GM06990 (cell line): Measurements from ENCODE around the gene HOXA1.

Experiments used
- DNase-seq: peaks from one replicate; pipeline ENCODE4 v3.0.0-alpha.2; 2011; ENCODE audit not compliant: insufficient read length; ENCODE audit errors: extremely low read depth
- H3K27me3 ChIP-seq: replicated peaks from 2 replicates; pipeline ENCODE4 v1.6.0; 2011; ENCODE audit warnings: low read length; ENCODE audit not compliant: control insufficient read depth, insufficient read depth
- H3K36me3 ChIP-seq: 2 replicates; pipeline ENCODE4 v1.5.1; 2011; ENCODE audit warnings: low read length; ENCODE audit not compliant: control insufficient read depth, insufficient read depth
- H3K4me3 ChIP-seq: replicated peaks from 2 replicates; pipeline ENCODE4 v1.5.1; 2011; ENCODE audit warnings: low read depth, mild to moderate bottlenecking, control low read depth, low read length
- TF ChIP-seq, protein P1 (sequence below): IDR thresholded peaks from 2 replicates; pipeline ENCODE4 v1.5.1; 2011; ENCODE audit warnings: low read length, control low read depth, mild to moderate bottlenecking, inconsistent platforms; ENCODE audit not compliant: insufficient read depth, poor library complexity, severe bottlenecking

HOXA1 gene

DNA sequence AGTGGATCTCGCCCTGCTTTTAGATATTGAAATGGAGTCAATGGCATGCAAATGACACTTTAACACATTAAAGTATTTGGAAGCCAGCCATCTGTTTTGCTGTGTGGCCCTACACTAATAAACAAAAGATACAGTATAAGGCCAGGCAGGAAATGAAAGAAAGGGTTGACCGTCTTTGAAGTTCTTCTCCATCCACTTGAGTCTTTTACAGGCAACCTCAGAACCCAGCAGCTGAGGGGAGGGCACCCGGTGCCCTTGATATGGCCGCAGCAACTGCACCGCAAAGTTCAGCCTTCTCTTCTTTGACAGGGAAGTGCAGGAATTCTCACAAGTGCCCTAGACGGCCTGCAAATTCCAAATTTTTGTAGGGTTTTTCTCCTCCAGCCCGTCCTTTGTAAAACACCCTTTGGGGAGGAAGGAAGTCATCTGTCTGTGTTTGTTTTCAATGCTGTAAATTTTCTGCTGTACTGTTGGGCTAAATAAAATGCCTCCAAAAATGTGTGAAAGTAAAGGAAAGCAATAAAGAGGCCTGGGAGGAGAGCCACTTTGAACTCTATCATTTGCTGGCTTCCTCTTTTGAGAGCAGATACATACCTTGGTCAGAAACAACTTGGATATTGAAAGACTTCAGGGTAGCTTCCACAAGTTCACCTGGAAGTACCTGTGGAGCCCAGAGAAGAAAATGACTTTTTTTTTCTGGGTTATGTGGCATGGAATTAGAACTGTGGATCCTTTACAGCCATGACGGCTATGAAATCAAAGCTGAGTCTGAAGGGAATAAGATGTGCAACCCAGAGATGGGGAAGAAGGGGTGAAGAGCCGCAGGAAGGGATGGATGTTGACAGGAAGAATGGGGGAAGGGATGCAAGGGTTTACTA is 3.6 kb downstream of the HOXA1 start:
- DNase-seq = no peak
- TF ChIP-seq, protein P1, sequence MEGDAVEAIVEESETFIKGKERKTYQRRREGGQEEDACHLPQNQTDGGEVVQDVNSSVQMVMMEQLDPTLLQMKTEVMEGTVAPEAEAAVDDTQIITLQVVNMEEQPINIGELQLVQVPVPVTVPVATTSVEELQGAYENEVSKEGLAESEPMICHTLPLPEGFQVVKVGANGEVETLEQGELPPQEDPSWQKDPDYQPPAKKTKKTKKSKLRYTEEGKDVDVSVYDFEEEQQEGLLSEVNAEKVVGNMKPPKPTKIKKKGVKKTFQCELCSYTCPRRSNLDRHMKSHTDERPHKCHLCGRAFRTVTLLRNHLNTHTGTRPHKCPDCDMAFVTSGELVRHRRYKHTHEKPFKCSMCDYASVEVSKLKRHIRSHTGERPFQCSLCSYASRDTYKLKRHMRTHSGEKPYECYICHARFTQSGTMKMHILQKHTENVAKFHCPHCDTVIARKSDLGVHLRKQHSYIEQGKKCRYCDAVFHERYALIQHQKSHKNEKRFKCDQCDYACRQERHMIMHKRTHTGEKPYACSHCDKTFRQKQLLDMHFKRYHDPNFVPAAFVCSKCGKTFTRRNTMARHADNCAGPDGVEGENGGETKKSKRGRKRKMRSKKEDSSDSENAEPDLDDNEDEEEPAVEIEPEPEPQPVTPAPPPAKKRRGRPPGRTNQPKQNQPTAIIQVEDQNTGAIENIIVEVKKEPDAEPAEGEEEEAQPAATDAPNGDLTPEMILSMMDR = no peak
- H3K27me3 ChIP-seq = no peaks in the 10 kb centered on the region

DNA sequence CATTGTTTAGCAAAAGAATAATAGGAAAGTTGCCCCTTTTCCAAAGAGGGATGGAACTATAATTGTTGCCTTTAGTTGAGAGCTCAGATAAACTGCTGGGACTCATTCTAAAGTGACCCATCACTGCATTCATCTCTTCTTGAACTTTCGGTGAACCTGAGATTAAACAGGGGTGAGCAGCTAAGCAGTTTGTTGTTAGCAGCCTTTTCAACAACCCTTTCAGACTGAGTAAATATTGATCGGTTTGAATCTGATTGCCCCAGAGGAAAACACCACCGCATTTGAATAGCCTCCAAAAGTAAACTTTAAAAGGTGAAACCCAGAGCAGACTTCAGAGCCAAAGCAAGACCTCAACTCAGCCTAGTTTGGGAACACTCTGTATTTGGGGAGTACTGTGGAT is 4.7 kb downstream of the HOXA1 start:
- H3K27me3 ChIP-seq = no peaks in the 10 kb centered on the region
- no peak for DNase-seq
- H3K4me3 ChIP-seq = no peak overlapping the region
- no peaks in the 10 kb centered on the region for H3K36me3 ChIP-seq
- TF ChIP-seq, protein P1 = no peak

More for the DNA sequence above, 3.6 kb downstream of the HOXA1 start:
- H3K36me3 ChIP-seq = no peaks in the 10 kb centered on the region
- no peak overlapping the region for H3K4me3 ChIP-seq

DNA sequence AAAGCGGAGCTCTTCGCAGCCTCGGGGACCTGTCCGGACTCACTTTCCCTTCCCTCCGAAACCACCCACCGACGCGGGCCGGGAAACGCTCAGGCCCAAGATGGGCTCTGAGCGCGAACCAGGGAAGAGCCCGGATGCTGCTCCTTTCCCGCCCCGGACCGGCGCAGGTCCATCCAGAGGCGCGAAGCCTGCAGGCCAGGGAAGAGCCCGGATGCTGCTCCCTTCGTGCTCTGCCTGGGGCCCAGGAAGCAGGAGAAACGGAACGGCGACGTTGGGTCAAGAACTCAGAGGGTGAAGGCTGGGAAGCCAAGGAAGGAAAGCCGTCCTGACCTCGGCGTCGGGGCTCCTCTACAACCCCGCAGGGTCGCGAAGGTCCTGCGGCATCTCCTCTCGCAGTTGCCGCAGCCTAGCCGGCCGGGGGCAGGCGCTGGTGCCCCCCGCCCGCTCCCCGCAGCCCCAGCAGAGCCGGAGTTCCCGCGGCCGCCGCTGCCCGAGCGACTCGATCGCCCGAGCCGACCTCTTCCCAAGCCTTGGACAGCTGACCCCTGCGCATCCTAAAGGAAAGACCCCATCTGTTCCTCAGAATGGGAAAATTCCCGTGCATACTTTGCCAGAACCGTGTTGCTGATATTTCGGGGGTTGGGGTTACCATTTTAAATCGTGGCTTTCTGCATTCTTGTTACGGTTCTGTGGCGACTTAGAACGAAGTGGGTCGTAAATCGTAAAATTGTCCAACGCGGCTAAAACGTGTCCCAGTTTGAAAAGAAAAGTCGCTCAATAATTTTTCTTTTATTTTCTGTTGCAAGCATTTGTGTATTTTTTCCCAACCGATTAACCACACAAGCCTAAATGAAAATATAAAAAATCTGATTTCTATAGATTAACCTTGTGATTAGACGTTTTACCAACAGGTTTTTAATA is 7.5 kb downstream of the HOXA1 start:
- Histone ChIP-seq H3K36me3 (no peaks in the 10 kb centered on the region), H3K4me3 (no peak overlapping the region), H3K27me3 (no peaks in the 10 kb centered on the region)
- TF ChIP-seq, protein P1 = no peak
- no peak for DNase-seq

DNA sequence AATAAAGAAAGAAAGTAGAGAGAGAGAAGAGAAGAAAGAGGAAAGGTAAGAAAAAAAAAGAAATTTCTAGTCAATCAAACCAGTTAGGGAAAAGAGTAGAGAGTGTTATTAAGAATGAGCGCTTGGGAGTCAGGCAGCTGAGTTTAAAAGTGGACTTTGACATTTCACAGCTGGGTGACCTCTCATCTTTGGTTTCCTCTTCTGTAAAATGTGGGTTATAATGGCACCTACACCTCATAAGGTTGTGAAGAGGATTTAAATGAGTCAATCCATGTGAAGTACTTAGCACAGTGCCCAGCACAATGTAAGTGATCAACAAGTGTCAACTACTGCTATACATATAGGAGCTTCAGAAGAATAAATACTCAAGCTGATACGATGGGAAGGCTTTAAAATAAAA is 12.2 kb downstream of the HOXA1 start:
- DNase-seq = no peak
- Histone ChIP-seq H3K27me3 (no peaks in the 10 kb centered on the region), H3K4me3 (no peak overlapping the region), H3K36me3 (no peaks in the 10 kb centered on the region)
- TF ChIP-seq, protein P1 = no peak

DNA sequence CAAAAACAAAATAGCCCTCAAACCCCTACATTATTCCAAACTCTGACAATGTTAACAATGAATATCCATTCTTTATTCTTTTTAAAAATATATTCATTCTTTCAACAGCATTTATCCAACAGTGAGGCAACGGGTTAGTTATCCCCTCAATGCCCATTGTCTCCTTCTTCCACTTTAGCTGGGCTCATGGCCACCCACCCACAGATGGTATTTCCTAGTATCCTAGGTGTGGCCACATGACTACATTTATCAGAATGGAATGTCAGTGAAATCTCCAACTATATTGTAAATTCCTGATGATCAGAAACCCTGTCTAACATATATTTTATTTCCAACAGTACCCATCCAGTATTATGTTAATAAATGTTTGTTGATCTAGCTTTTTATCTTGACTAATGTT is 13.6 kb downstream of the HOXA1 start:
- Histone ChIP-seq H3K27me3 (no peaks in the 10 kb centered on the region), H3K4me3 (no peak overlapping the region), H3K36me3 (no peaks in the 10 kb centered on the region)
- TF ChIP-seq, protein P1 = no peak
- DNase-seq = no peak
